Measurements from ENCODE around the gene NLRP9. TPM values are rescaled to one million over a fixed set of nuclear protein-coding genes. Genes with fewer than 3 reads are reported as not detected.
"Not testable (repeated sequence)": the region's sequence is repeated elsewhere in the genome, so short reads cannot be mapped to it uniquely, and the experiment has no call there.

Gene NLRP9
- total RNA-seq: not detected

- Histone ChIP-seq H3K27ac (no peak within 1 kb of the TSS), H3K9me3 (no peaks in the 10 kb centered on the region), H3K4me3 (no peak within 1 kb of the TSS), H3K4me1 (no peaks in the 10 kb centered on the region), H3K36me3 (no peaks in the 10 kb centered on the region), H3K27me3 (no peaks in the 10 kb centered on the region)
- intact Hi-C loops (cut with DNase I): no loop called here
- no peak for DNase-seq (ENCODE audit: extremely low spot score in 2 of 2)
- TF ChIP-seq POLR2AphosphoS5 (IDR thresholded peaks at IDR 0.05; ENCODE audit: insufficient read depth in 1 of 2, low read depth in 1 of 2) (no peak), CTCF (IDR thresholded peaks at IDR 0.05) (no peak), POLR2A (IDR thresholded peaks at IDR 0.05) (no peak)
Measured at GRCh38 chr19:55738302-55738701, at the start of gene NLRP9. NLRP9 (minus strand) TSS chr19:55738402; CDS start chr19:55738374, 28 bp downstream.

- no peak overlapping the region for H3K27ac ChIP-seq
- TF ChIP-seq POLR2AphosphoS5 (IDR thresholded peaks at IDR 0.05; ENCODE audit: insufficient read depth in 1 of 2, low read depth in 1 of 2) (no peak), POLR2A (IDR thresholded peaks at IDR 0.05) (no peak), CTCF (IDR thresholded peaks at IDR 0.05) (no peak)
- H3K36me3 ChIP-seq: no peaks in the 10 kb centered on the region
- DNase-seq (ENCODE audit: extremely low spot score in 2 of 2): no peak
- no peak overlapping the region for H3K4me3 ChIP-seq
- no peaks in the 10 kb centered on the region for H3K27me3 ChIP-seq
- no peaks in the 10 kb centered on the region for H3K9me3 ChIP-seq
- no peaks in the 10 kb centered on the region for H3K4me1 ChIP-seq
- intact Hi-C loops (cut with DNase I): no loop called here
Measured at GRCh38 chr19:55781112-55781511, 42.9 kb upstream of the NLRP9 start.

- intact Hi-C loops (cut with DNase I): no loop called here
- DNase-seq (ENCODE audit: extremely low spot score in 2 of 2): no peak
- Histone ChIP-seq H3K4me1 (no peaks in the 10 kb centered on the region), H3K27me3 (no peaks in the 10 kb centered on the region), H3K27ac (no peak overlapping the region), H3K4me3 (no peak overlapping the region), H3K36me3 (no peaks in the 10 kb centered on the region), H3K9me3 (no peaks in the 10 kb centered on the region)
- no peak for TF ChIP-seq CTCF (IDR thresholded peaks at IDR 0.05)
- TF ChIP-seq POLR2AphosphoS5 (IDR thresholded peaks at IDR 0.05; ENCODE audit: insufficient read depth in 1 of 2, low read depth in 1 of 2): no peak
- TF ChIP-seq POLR2A (IDR thresholded peaks at IDR 0.05): no peak
Measured at GRCh38 chr19:55778331-55778730, 40.1 kb upstream of the NLRP9 start.

GRCh38 chr19:55777528-55777927 lies 39.3 kb upstream of the NLRP9 start:
- Histone ChIP-seq H3K9me3 (no peaks in the 10 kb centered on the region), H3K27me3 (no peaks in the 10 kb centered on the region), H3K4me3 (no peak overlapping the region), H3K4me1 (no peaks in the 10 kb centered on the region), H3K27ac (no peak overlapping the region), H3K36me3 (no peaks in the 10 kb centered on the region)
- intact Hi-C loops (cut with DNase I): no loop called here
- no peak for DNase-seq (ENCODE audit: extremely low spot score in 2 of 2)
- TF ChIP-seq POLR2AphosphoS5 (IDR thresholded peaks at IDR 0.05; ENCODE audit: insufficient read depth in 1 of 2, low read depth in 1 of 2) (no peak), CTCF (IDR thresholded peaks at IDR 0.05) (no peak), POLR2A (IDR thresholded peaks at IDR 0.05) (no peak)

GRCh38 chr19:55769632-55770031 lies 31.4 kb upstream of the NLRP9 start:
- H3K27me3 ChIP-seq; DNase-seq (ENCODE audit: extremely low spot score in 2 of 2); intact Hi-C loops (cut with DNase I); H3K36me3 ChIP-seq; H3K27ac ChIP-seq; H3K4me1 ChIP-seq; H3K4me3 ChIP-seq; H3K9me3 ChIP-seq: not testable (repeated sequence)

GRCh38 chr19:55768818-55769217 lies 30.6 kb upstream of the NLRP9 start, which contains the start of gene RFPL4AL1:
RFPL4AL1 (plus strand) TSS chr19:55769118; CDS start chr19:55771805, 2,687 bp downstream.
- H3K4me1 ChIP-seq; DNase-seq (ENCODE audit: extremely low spot score in 2 of 2); H3K36me3 ChIP-seq; H3K9me3 ChIP-seq; H3K4me3 ChIP-seq; intact Hi-C loops (cut with DNase I); H3K27ac ChIP-seq; H3K27me3 ChIP-seq: not testable (repeated sequence)
